ENCODE data around the gene CPEB1. TPM values are rescaled to one million over a fixed set of nuclear protein-coding genes. Genes with fewer than 3 reads are reported as not detected.

CPEB1 gene
- total and polyA plus RNA-seq, 2 of the 13 experiments (the other 11 are each of a cell fraction or from before 2014, with no cell fraction given): 0.03 to 0.07 TPM

DNA sequence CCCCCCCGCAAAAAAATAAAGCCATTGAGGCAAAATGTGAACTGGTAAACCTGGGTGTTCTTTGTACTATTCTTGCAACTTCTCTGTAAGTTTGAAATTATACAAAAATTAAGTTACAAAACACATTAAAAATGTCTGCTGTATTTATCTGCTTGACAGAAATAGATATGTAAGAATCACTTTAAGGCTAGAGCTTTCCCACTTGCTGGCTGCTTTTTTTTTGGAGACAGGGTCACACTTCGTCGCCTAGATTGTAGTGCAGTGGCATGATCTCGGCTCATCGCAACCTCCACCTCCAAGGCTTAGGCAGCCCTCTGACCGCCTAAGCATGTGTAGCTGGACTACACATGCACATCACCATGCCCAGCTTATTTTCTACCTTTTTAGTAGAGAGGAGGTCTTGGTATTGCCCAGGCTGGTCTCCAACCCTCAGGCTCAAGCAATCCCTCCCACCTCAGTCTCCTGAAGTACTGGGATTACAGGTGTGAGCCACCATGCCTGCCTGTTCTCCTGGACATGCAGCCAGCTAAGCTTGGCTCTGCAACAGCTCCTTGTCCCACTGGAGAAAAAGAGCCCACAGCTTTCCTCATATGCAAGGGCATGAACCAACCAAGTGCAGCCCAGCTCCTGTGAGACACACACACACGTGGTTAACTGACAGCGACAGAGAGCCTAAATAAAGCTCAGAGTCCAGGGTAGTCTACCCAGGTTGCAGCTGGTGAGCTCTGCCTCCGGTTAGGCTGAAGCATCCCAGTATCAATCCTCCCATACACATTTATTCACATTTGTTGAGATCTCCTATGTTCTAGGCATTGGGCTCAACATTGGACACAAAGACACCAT, 111.4 kb downstream of the CPEB1 start (continued):
- TF ChIP-seq, protein P1, sequence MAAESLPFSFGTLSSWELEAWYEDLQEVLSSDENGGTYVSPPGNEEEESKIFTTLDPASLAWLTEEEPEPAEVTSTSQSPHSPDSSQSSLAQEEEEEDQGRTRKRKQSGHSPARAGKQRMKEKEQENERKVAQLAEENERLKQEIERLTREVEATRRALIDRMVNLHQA (CRISPR knock-in tag; IDR thresholded peaks at IDR 0.05): no peak
- TF ChIP-seq PAWR (CRISPR knock-in tag; IDR thresholded peaks at IDR 0.05; ENCODE audit: borderline replicate concordance) (no peak), ZFP36L2 (CRISPR knock-in tag; IDR thresholded peaks at IDR 0.05) (no peak), SRF (IDR thresholded peaks at IDR 0.05; ENCODE audit: low read depth, low read length) (no peak), SALL2 (CRISPR knock-in tag; IDR thresholded peaks at IDR 0.05) (no peak), MIER3 (CRISPR knock-in tag; IDR thresholded peaks at IDR 0.05; ENCODE audit: borderline replicate concordance) (no peak), ZBTB42 (CRISPR knock-in tag; IDR thresholded peaks at IDR 0.05) (no peak), RAD21 (CRISPR knock-in tag; IDR thresholded peaks at IDR 0.05) (0 out of 2 replicates have a peak, but pooled peaks have one; percentile 14), SOX13 (IDR thresholded peaks at IDR 0.05) (no peak), SOX13 (CRISPR knock-in tag; conservative IDR thresholded peaks at IDR 0.05 in 1 of 2, IDR thresholded peaks at IDR 0.05 in 1 of 2) (no peak), THAP11 (CRISPR knock-in tag; IDR thresholded peaks at IDR 0.05) (no peak), HOXA5 (CRISPR knock-in tag; IDR thresholded peaks at IDR 0.05) (no peak), SAP130 (CRISPR knock-in tag; IDR thresholded peaks at IDR 0.05; ENCODE audit: low read depth) (peak; percentile 86), HNRNPL (IDR thresholded peaks at IDR 0.05; ENCODE audit: low read depth, low read length) (no peak), CEBPB (IDR thresholded peaks at IDR 0.05; ENCODE audit: borderline replicate concordance, low read depth, low read length) (no peak)
- TF ChIP-seq, protein P2, sequence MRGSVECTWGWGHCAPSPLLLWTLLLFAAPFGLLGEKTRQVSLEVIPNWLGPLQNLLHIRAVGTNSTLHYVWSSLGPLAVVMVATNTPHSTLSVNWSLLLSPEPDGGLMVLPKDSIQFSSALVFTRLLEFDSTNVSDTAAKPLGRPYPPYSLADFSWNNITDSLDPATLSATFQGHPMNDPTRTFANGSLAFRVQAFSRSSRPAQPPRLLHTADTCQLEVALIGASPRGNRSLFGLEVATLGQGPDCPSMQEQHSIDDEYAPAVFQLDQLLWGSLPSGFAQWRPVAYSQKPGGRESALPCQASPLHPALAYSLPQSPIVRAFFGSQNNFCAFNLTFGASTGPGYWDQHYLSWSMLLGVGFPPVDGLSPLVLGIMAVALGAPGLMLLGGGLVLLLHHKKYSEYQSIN (CRISPR knock-in tag; IDR thresholded peaks at IDR 0.05; ENCODE audit: borderline replicate concordance): no peak
- TF ChIP-seq, protein P3, sequence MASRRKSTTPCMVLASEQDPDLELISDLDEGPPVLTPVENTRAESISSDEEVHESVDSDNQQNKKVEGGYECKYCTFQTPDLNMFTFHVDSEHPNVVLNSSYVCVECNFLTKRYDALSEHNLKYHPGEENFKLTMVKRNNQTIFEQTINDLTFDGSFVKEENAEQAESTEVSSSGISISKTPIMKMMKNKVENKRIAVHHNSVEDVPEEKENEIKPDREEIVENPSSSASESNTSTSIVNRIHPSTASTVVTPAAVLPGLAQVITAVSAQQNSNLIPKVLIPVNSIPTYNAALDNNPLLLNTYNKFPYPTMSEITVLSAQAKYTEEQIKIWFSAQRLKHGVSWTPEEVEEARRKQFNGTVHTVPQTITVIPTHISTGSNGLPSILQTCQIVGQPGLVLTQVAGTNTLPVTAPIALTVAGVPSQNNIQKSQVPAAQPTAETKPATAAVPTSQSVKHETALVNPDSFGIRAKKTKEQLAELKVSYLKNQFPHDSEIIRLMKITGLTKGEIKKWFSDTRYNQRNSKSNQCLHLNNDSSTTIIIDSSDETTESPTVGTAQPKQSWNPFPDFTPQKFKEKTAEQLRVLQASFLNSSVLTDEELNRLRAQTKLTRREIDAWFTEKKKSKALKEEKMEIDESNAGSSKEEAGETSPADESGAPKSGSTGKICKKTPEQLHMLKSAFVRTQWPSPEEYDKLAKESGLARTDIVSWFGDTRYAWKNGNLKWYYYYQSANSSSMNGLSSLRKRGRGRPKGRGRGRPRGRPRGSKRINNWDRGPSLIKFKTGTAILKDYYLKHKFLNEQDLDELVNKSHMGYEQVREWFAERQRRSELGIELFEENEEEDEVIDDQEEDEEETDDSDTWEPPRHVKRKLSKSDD (CRISPR knock-in tag; IDR thresholded peaks at IDR 0.05; ENCODE audit: low read depth): no peak
- TF ChIP-seq, protein P4, sequence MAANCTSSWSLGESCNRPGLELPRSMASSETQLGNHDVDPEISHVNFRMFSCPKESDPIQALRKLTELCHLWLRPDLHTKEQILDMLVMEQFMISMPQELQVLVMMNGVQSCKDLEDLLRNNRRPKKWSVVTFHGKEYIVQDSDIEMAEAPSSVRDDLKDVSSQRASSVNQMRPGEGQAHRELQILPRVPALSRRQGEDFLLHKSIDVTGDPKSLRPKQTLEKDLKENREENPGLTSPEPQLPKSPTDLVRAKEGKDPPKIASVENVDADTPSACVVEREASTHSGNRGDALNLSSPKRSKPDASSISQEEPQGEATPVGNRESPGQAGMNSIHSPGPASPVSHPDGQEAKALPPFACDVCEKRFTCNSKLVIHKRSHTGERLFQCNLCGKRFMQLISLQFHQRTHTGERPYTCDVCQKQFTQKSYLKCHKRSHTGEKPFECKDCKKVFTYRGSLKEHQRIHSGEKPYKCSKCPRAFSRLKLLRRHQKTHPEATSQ (CRISPR knock-in tag; IDR thresholded peaks at IDR 0.05; ENCODE audit: borderline replicate concordance): no peak
- TF ChIP-seq, protein P5, sequence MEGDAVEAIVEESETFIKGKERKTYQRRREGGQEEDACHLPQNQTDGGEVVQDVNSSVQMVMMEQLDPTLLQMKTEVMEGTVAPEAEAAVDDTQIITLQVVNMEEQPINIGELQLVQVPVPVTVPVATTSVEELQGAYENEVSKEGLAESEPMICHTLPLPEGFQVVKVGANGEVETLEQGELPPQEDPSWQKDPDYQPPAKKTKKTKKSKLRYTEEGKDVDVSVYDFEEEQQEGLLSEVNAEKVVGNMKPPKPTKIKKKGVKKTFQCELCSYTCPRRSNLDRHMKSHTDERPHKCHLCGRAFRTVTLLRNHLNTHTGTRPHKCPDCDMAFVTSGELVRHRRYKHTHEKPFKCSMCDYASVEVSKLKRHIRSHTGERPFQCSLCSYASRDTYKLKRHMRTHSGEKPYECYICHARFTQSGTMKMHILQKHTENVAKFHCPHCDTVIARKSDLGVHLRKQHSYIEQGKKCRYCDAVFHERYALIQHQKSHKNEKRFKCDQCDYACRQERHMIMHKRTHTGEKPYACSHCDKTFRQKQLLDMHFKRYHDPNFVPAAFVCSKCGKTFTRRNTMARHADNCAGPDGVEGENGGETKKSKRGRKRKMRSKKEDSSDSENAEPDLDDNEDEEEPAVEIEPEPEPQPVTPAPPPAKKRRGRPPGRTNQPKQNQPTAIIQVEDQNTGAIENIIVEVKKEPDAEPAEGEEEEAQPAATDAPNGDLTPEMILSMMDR (CRISPR knock-in tag; IDR thresholded peaks at IDR 0.05): no peak
- TF ChIP-seq, protein P6, sequence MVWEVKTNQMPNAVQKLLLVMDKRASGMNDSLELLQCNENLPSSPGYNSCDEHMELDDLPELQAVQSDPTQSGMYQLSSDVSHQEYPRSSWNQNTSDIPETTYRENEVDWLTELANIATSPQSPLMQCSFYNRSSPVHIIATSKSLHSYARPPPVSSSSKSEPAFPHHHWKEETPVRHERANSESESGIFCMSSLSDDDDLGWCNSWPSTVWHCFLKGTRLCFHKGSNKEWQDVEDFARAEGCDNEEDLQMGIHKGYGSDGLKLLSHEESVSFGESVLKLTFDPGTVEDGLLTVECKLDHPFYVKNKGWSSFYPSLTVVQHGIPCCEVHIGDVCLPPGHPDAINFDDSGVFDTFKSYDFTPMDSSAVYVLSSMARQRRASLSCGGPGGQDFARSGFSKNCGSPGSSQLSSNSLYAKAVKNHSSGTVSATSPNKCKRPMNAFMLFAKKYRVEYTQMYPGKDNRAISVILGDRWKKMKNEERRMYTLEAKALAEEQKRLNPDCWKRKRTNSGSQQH (CRISPR knock-in tag; IDR thresholded peaks at IDR 0.05; ENCODE audit: low read depth): no peak

All from HepG2 (cell line).